Activated naive CD8-positive, alpha-beta T cell treated with anti-CD3 and anti-CD28 coated beads for 36 hours (primary cell): Measurements from ENCODE around the gene MOB2. TPM values are rescaled to one million over a fixed set of nuclear protein-coding genes. Genes with fewer than 3 reads are reported as not detected.

Experiments
- DNase-seq: peaks from one replicate; pipeline ENCODE4 v3.0.0; 2021
- H3K27ac Mint-ChIP-seq: one replicate; pipeline ENCODE4 v1.8.0; 2022; ENCODE audit warnings: mild to moderate bottlenecking, moderate library complexity, mixed read lengths
- H3K27me3 Mint-ChIP-seq: one replicate; pipeline ENCODE4 v1.8.0; 2022; ENCODE audit warnings: mild to moderate bottlenecking, mixed read lengths
- H3K36me3 Mint-ChIP-seq: one replicate; pipeline ENCODE4 v1.8.0; 2021; ENCODE audit warnings: mild to moderate bottlenecking, mixed read lengths
- H3K4me1 Mint-ChIP-seq: one replicate; pipeline ENCODE4 v1.8.0; 2021; ENCODE audit warnings: mixed read lengths
- H3K4me3 Mint-ChIP-seq: one replicate; pipeline ENCODE4 v1.8.0; 2022; ENCODE audit warnings: mild to moderate bottlenecking, moderate library complexity, mixed read lengths
- H3K9me3 Mint-ChIP-seq: one replicate; pipeline ENCODE4 v1.8.0; 2022; ENCODE audit warnings: mixed read lengths
- total RNA-seq, 2 experiments: library from RNA; stranded (reverse); gene quantifications; one replicate each; pipeline ENCODE4 v1.2.3, GENCODE V29; 2021

Gene MOB2
- total RNA-seq, 2 experiments from 2014 or later: 15.2 to 16.3 TPM

- H3K27me3 Mint-ChIP-seq: no peaks in the 10 kb centered on the region
- no peaks in the 10 kb centered on the region for H3K4me1 Mint-ChIP-seq
- H3K27ac Mint-ChIP-seq: no peak overlapping the region
- H3K36me3 Mint-ChIP-seq: peaks cover 7% of the 10 kb centered on the region
- no peaks in the 10 kb centered on the region for H3K9me3 Mint-ChIP-seq
- DNase-seq: no peak
- H3K4me3 Mint-ChIP-seq: no peak overlapping the region
Measured at GRCh38 chr11:1466784-1467183, 19.8 kb downstream of the MOB2 start.

- H3K4me1 Mint-ChIP-seq: no peaks in the 10 kb centered on the region
Measured at GRCh38 chr11:1463056-1463455, 23.5 kb downstream of the MOB2 start.

GRCh38 chr11:1462698-1462975 lies 23.9 kb downstream of the MOB2 start:
- Mint-ChIP-seq H3K27ac (no peak overlapping the region), H3K27me3 (no peaks in the 10 kb centered on the region), H3K36me3 (peaks cover 6% of the 10 kb centered on the region), H3K9me3 (no peaks in the 10 kb centered on the region), H3K4me1 (no peaks in the 10 kb centered on the region), H3K4me3 (no peak overlapping the region)
- DNase-seq: no peak

More at GRCh38 chr11:1463056-1463455, 23.5 kb downstream of the MOB2 start:
- peaks cover 6% of the 10 kb centered on the region for H3K36me3 Mint-ChIP-seq
- no peak overlapping the region for H3K27ac Mint-ChIP-seq
- DNase-seq: no peak
- H3K9me3 Mint-ChIP-seq: no peaks in the 10 kb centered on the region
- no peaks in the 10 kb centered on the region for H3K27me3 Mint-ChIP-seq
- H3K4me3 Mint-ChIP-seq: no peak overlapping the region

- H3K4me3 Mint-ChIP-seq: no peak overlapping the region
- DNase-seq: no peak
- peaks cover 6% of the 10 kb centered on the region for H3K36me3 Mint-ChIP-seq
- no peak overlapping the region for H3K27ac Mint-ChIP-seq
- H3K9me3 Mint-ChIP-seq: no peaks in the 10 kb centered on the region
- no peaks in the 10 kb centered on the region for H3K4me1 Mint-ChIP-seq
- H3K27me3 Mint-ChIP-seq: no peaks in the 10 kb centered on the region
Measured at GRCh38 chr11:1461826-1462697, 24.5 kb downstream of the MOB2 start.

- H3K27ac Mint-ChIP-seq: no peak overlapping the region
- H3K4me3 Mint-ChIP-seq: no peak overlapping the region
- no peaks in the 10 kb centered on the region for H3K4me1 Mint-ChIP-seq
- no peaks in the 10 kb centered on the region for H3K9me3 Mint-ChIP-seq
- H3K27me3 Mint-ChIP-seq: no peaks in the 10 kb centered on the region
- peaks cover 6% of the 10 kb centered on the region for H3K36me3 Mint-ChIP-seq
- no peak for DNase-seq
Measured at GRCh38 chr11:1460986-1461825, 25.4 kb downstream of the MOB2 start.

GRCh38 chr11:1460396-1460985 lies 26.1 kb downstream of the MOB2 start:
- peaks cover 2% of the 10 kb centered on the region for H3K36me3 Mint-ChIP-seq
- H3K4me3 Mint-ChIP-seq: no peak overlapping the region
- H3K9me3 Mint-ChIP-seq: no peaks in the 10 kb centered on the region
- DNase-seq: no peak
- no peak overlapping the region for H3K27ac Mint-ChIP-seq
- no peaks in the 10 kb centered on the region for H3K27me3 Mint-ChIP-seq
- H3K4me1 Mint-ChIP-seq: no peaks in the 10 kb centered on the region

- Mint-ChIP-seq H3K4me1 (no peaks in the 10 kb centered on the region), H3K27ac (no peak overlapping the region), H3K9me3 (no peaks in the 10 kb centered on the region), H3K4me3 (no peak overlapping the region), H3K27me3 (no peaks in the 10 kb centered on the region), H3K36me3 (no peaks in the 10 kb centered on the region)
- DNase-seq: no peak
Measured at GRCh38 chr11:1459764-1460395, 26.7 kb downstream of the MOB2 start.

GRCh38 chr11:1459219-1459575 lies 27.4 kb downstream of the MOB2 start:
- H3K4me3 Mint-ChIP-seq: no peak overlapping the region
- H3K9me3 Mint-ChIP-seq: no peaks in the 10 kb centered on the region
- DNase-seq: no peak

GRCh38 chr11:1458340-1459218 lies 28.0 kb downstream of the MOB2 start:
- Mint-ChIP-seq H3K4me1 (no peaks in the 10 kb centered on the region), H3K9me3 (no peaks in the 10 kb centered on the region), H3K36me3 (no peaks in the 10 kb centered on the region), H3K27me3 (no peaks in the 10 kb centered on the region), H3K4me3 (no peak overlapping the region), H3K27ac (no peak overlapping the region)
- DNase-seq: no peak

More at GRCh38 chr11:1459219-1459575, 27.4 kb downstream of the MOB2 start:
- no peaks in the 10 kb centered on the region for H3K27me3 Mint-ChIP-seq
- H3K4me1 Mint-ChIP-seq: no peaks in the 10 kb centered on the region
- H3K27ac Mint-ChIP-seq: no peak overlapping the region
- no peaks in the 10 kb centered on the region for H3K36me3 Mint-ChIP-seq

- Mint-ChIP-seq H3K27me3 (no peaks in the 10 kb centered on the region), H3K27ac (no peak overlapping the region), H3K36me3 (no peaks in the 10 kb centered on the region), H3K4me3 (no peak overlapping the region), H3K4me1 (no peaks in the 10 kb centered on the region), H3K9me3 (no peaks in the 10 kb centered on the region)
- no peak for DNase-seq
Measured at GRCh38 chr11:1457856-1458255, 28.7 kb downstream of the MOB2 start.

GRCh38 chr11:1457326-1457680 lies 29.3 kb downstream of the MOB2 start:
- Mint-ChIP-seq H3K9me3 (no peaks in the 10 kb centered on the region), H3K27ac (no peak overlapping the region), H3K4me1 (no peaks in the 10 kb centered on the region), H3K27me3 (no peaks in the 10 kb centered on the region), H3K36me3 (no peaks in the 10 kb centered on the region), H3K4me3 (no peak overlapping the region)
- no peak for DNase-seq

- Mint-ChIP-seq H3K4me3 (no peak overlapping the region), H3K36me3 (no peaks in the 10 kb centered on the region), H3K27me3 (no peaks in the 10 kb centered on the region), H3K27ac (no peak overlapping the region), H3K4me1 (no peaks in the 10 kb centered on the region), H3K9me3 (no peaks in the 10 kb centered on the region)
- DNase-seq: no peak
Measured at GRCh38 chr11:1456596-1457325, 29.8 kb downstream of the MOB2 start.

- Mint-ChIP-seq H3K36me3 (no peaks in the 10 kb centered on the region), H3K4me1 (no peaks in the 10 kb centered on the region), H3K9me3 (no peaks in the 10 kb centered on the region), H3K4me3 (no peak overlapping the region), H3K27me3 (no peaks in the 10 kb centered on the region), H3K27ac (no peak overlapping the region)
- DNase-seq: no peak
Measured at GRCh38 chr11:1456176-1456575, 30.4 kb downstream of the MOB2 start.

GRCh38 chr11:1455763-1456060 lies 30.9 kb downstream of the MOB2 start:
- no peaks in the 10 kb centered on the region for H3K27me3 Mint-ChIP-seq
- H3K4me1 Mint-ChIP-seq: no peaks in the 10 kb centered on the region

More at GRCh38 chr11:1455763-1456060, 30.9 kb downstream of the MOB2 start:
- Mint-ChIP-seq H3K9me3 (no peaks in the 10 kb centered on the region), H3K27ac (no peak overlapping the region), H3K4me3 (no peak overlapping the region), H3K36me3 (no peaks in the 10 kb centered on the region)
- DNase-seq: no peak
